GM18909 (cell line): ENCODE measurements around the gene SYTL2.
"Not testable (repeated sequence)": the region's sequence is repeated elsewhere in the genome, so short reads cannot be mapped to it uniquely, and the experiment has no call there.

Experiments used
- ATAC-seq: cut with Tn5 transposase; IDR thresholded peaks from one replicate; pipeline ENCODE4 v1.9.1; 2021; ENCODE audit warnings: mild to moderate bottlenecking; ENCODE audit not compliant: unreplicated experiment, poor library complexity

SYTL2 gene

GRCh38 chr11:85699957-85700741 lies 110.8 kb downstream of the SYTL2 start:
- peak; percentile 89 for ATAC-seq

- ATAC-seq: no peak
Observed at GRCh38 chr11:85698195-85698594, 112.7 kb downstream of the SYTL2 start.

- peak; percentile 43 for ATAC-seq
Observed at GRCh38 chr11:85697747-85698146, 113.2 kb downstream of the SYTL2 start.

- no peak for ATAC-seq
Observed at GRCh38 chr11:85695546-85695945, 115.4 kb downstream of the SYTL2 start.

GRCh38 chr11:85694385-85694980 lies 116.5 kb downstream of the SYTL2 start:
- peak; percentile 51 for ATAC-seq

- ATAC-seq: no peak
Observed at GRCh38 chr11:85685820-85686459, 125.0 kb downstream of the SYTL2 start, which contains the start of gene CCDC89. TSS of gene CCDC89 (minus strand) at chr11:85686195. CDS start at chr11:85686130, 65 bp downstream.

GRCh38 chr11:85685125-85685819 lies 125.7 kb downstream of the SYTL2 start:
- no peak for ATAC-seq

GRCh38 chr11:85682330-85683305 lies 128.3 kb downstream of the SYTL2 start:
- peak; percentile 67 for ATAC-seq

GRCh38 chr11:85680897-85681296 lies 130.0 kb downstream of the SYTL2 start:
- no peak for ATAC-seq

GRCh38 chr11:85679576-85679975 lies 131.4 kb downstream of the SYTL2 start:
- no peak for ATAC-seq

GRCh38 chr11:85673393-85673792 lies 137.5 kb downstream of the SYTL2 start:
- no peak for ATAC-seq

- no peak for ATAC-seq
Observed at GRCh38 chr11:85672105-85672902, 138.6 kb downstream of the SYTL2 start.

GRCh38 chr11:85670949-85671663 lies 139.8 kb downstream of the SYTL2 start:
- ATAC-seq: not testable (repeated sequence)

GRCh38 chr11:85668157-85668556 lies 142.8 kb downstream of the SYTL2 start:
- ATAC-seq: no peak

GRCh38 chr11:85666687-85667086 lies 144.3 kb downstream of the SYTL2 start:
- no peak for ATAC-seq

GRCh38 chr11:85665733-85666132 lies 145.2 kb downstream of the SYTL2 start:
- ATAC-seq: no peak

GRCh38 chr11:85664615-85665481 lies 146.1 kb downstream of the SYTL2 start, which contains the start of gene CREBZF:
TSS of gene CREBZF (minus strand) at chr11:85665129. CDS start at chr11:85664875, 254 bp downstream.
- ATAC-seq: peak; percentile 94
